Hepatocyte (in vitro differentiated cells): Measurements from ENCODE around the gene PPP4R4.

Experiments used
- EZH2 ChIP-seq: fragments of 200-600 bp; sonication (generic); IDR thresholded peaks from 2 replicates; pipeline ENCODE4 v1.6.1; 2016; ENCODE audit warnings: antibody characterized with exemption, mild to moderate bottlenecking, borderline replicate concordance
- EZH2phosphoT487 ChIP-seq: fragments of 200-600 bp; sonication (generic); IDR thresholded peaks from one replicate; pipeline ENCODE4 v1.6.1; 2018; ENCODE audit warnings: antibody characterized with exemption, mild to moderate bottlenecking, low read depth, moderate library complexity; ENCODE audit not compliant: unreplicated experiment, severe bottlenecking
- TF ChIP-seq, protein P1 (sequence below): fragments of 200-600 bp; sonication (generic); IDR thresholded peaks from 2 replicates; pipeline ENCODE4 v1.5.1; 2016; ENCODE audit warnings: antibody characterized with exemption, mild to moderate bottlenecking; ENCODE audit not compliant: poor library complexity

GRCh38 chr14:94293578-94293924 lies 119.4 kb downstream of the PPP4R4 start:
- TF ChIP-seq, protein P1, sequence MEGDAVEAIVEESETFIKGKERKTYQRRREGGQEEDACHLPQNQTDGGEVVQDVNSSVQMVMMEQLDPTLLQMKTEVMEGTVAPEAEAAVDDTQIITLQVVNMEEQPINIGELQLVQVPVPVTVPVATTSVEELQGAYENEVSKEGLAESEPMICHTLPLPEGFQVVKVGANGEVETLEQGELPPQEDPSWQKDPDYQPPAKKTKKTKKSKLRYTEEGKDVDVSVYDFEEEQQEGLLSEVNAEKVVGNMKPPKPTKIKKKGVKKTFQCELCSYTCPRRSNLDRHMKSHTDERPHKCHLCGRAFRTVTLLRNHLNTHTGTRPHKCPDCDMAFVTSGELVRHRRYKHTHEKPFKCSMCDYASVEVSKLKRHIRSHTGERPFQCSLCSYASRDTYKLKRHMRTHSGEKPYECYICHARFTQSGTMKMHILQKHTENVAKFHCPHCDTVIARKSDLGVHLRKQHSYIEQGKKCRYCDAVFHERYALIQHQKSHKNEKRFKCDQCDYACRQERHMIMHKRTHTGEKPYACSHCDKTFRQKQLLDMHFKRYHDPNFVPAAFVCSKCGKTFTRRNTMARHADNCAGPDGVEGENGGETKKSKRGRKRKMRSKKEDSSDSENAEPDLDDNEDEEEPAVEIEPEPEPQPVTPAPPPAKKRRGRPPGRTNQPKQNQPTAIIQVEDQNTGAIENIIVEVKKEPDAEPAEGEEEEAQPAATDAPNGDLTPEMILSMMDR: no peak
- TF ChIP-seq EZH2phosphoT487 (no peak), EZH2 (no peak)
